Endothelial cell of umbilical vein (primary cell): ENCODE data around the gene GDA. TPM values are rescaled to one million over a fixed set of nuclear protein-coding genes. Genes with fewer than 3 reads are reported as not detected.

Source experiments
- BruUV-seq: library from RNA; stranded (reverse); fragments of 400-500 nt; replicated peaks from 2 replicates; lab custom pipeline; 2021; lab: Mats Ljungman, UMichigan
- CTCF ChIA-PET: fragments of 300-600, 350-600 bp; sonication (Branson Sonifier 250); formaldehyde crosslinking; loops from one replicate; lab custom pipeline; 2021; ENCODE audit warnings: antibody characterized with exemption, inconsistent platforms; lab: Charles Lee
- POLR2A ChIA-PET: fragments of 300-600, 350-600 bp; sonication (Branson Sonifier 250); formaldehyde crosslinking; loops from one replicate; lab custom pipeline; 2021; ENCODE audit warnings: antibody characterized with exemption, inconsistent platforms; lab: Charles Lee
- DNase-seq: peaks from one replicate; pipeline ENCODE4 v3.0.0-alpha.2; 2011; ENCODE audit warnings: low read depth, low spot score
- FAIRE-seq: peaks from 2 replicates; lab custom pipeline; 2011; peaks lifted over from hg19 to GRCh38; lab: Jason Lieb, UNC
- H2AFZ ChIP-seq: 2 replicates; pipeline ENCODE4 v1.6.0; 2012; ENCODE audit warnings: low read depth, low read length, control low read depth, inconsistent platforms
- H3K27ac ChIP-seq: 2 replicates; pipeline ENCODE4 v1.5.1; 2011; ENCODE audit warnings: low read depth, mild to moderate bottlenecking, control low read depth, low read length, moderate library complexity; ENCODE audit not compliant: insufficient read depth
- H3K27me3 ChIP-seq, 2 experiments: 2 replicates each; pipeline versions ENCODE4 v1.6.0 to v1.6.1; 2011; ENCODE audit warnings: low read length in 2 of 2, mixed read lengths in 1 of 2; ENCODE audit not compliant: control insufficient read depth in 2 of 2, insufficient read depth in 2 of 2
- H3K36me3 ChIP-seq, 2 experiments: 2 replicates in 1 of 2; 3 replicates in 1 of 2; pipeline ENCODE4 v1.5.1; 2011; ENCODE audit warnings: low read length in 2 of 2, mild to moderate bottlenecking in 1 of 2, moderate library complexity in 1 of 2; ENCODE audit not compliant: control insufficient read depth in 2 of 2, insufficient read depth in 2 of 2; ENCODE audit errors: extremely low read depth in 1 of 2
- H3K4me1 ChIP-seq: 3 replicates; pipeline ENCODE4 v1.5.1; 2011; ENCODE audit warnings: mild to moderate bottlenecking, low read length; ENCODE audit not compliant: control insufficient read depth, insufficient read depth; ENCODE audit errors: extremely low read depth
- H3K4me2 ChIP-seq: 2 replicates; pipeline ENCODE4 v1.6.1; 2011; ENCODE audit warnings: low read length, control low read depth, mixed read lengths; ENCODE audit not compliant: insufficient read depth
- H3K4me3 ChIP-seq, 3 experiments: fragments of 200-600 bp in 1 of 3; sonication (generic), shearing (Covaris generic) in 1 of 3; replicated peaks in 1 of 3; 2 replicates each; pipeline ENCODE4 v1.5.1; 2011 to 2016; ENCODE audit warnings: control low read depth in 3 of 3, low read length in 3 of 3, mild to moderate bottlenecking in 2 of 3, inconsistent platforms in 1 of 3, low read depth in 1 of 3, moderate library complexity in 1 of 3; ENCODE audit not compliant: insufficient read depth in 1 of 3
- H3K79me2 ChIP-seq: 2 replicates; pipeline ENCODE4 v1.6.0; 2012; ENCODE audit warnings: low read length, inconsistent platforms; ENCODE audit not compliant: control insufficient read depth, insufficient read depth
- H3K9ac ChIP-seq: replicated peaks from 2 replicates; pipeline ENCODE3; 2011; ENCODE audit warnings: low read length, control low read depth; ENCODE audit not compliant: insufficient read depth; ENCODE audit errors: extremely low read depth
- H3K9me1 ChIP-seq: replicated peaks from 3 replicates; pipeline ENCODE4 v1.6.0; 2011; ENCODE audit warnings: mild to moderate bottlenecking, low read length; ENCODE audit not compliant: control insufficient read depth, insufficient read depth; ENCODE audit errors: extremely low read depth
- H3K9me3 ChIP-seq: replicated peaks from 2 replicates; pipeline ENCODE4 v1.5.1; 2012; ENCODE audit warnings: low read length, inconsistent platforms; ENCODE audit not compliant: control insufficient read depth, insufficient read depth
- H4K20me1 ChIP-seq: replicated peaks from 2 replicates; pipeline ENCODE3; 2011; ENCODE audit warnings: mild to moderate bottlenecking, low read length; ENCODE audit not compliant: control insufficient read depth, insufficient read depth; ENCODE audit errors: extremely low read depth
- EZH2 ChIP-seq: IDR thresholded peaks from 2 replicates; pipeline ENCODE4 v1.6.1; 2012; ENCODE audit warnings: borderline replicate concordance, low read depth, mild to moderate bottlenecking, moderate library complexity, low read length, inconsistent platforms; ENCODE audit not compliant: severe bottlenecking
- FOS ChIP-seq: IDR thresholded peaks from 2 replicates; pipeline ENCODE4 v1.6.1; 2011; ENCODE audit warnings: mild to moderate bottlenecking, low read length, moderate library complexity, borderline replicate concordance; ENCODE audit not compliant: insufficient read depth
- GATA2 ChIP-seq: IDR thresholded peaks from 2 replicates; pipeline ENCODE4 v1.7.0; 2011; ENCODE audit warnings: low read depth, mild to moderate bottlenecking, moderate library complexity, mixed read lengths, low read length; ENCODE audit not compliant: insufficient read length, insufficient read depth
- JUN ChIP-seq: IDR thresholded peaks from 2 replicates; pipeline ENCODE4 v1.6.1; 2011; ENCODE audit warnings: borderline replicate concordance, low read depth; ENCODE audit not compliant: insufficient read length, insufficient read depth
- MYC ChIP-seq: IDR thresholded peaks from one replicate; pipeline ENCODE4 v1.6.1; 2011; ENCODE audit warnings: mild to moderate bottlenecking, low read depth, low read length
- POLR2A ChIP-seq: IDR thresholded peaks from 2 replicates; pipeline ENCODE4 v1.6.1; 2012; ENCODE audit warnings: low read depth, mild to moderate bottlenecking, control low read depth, low read length
- POLR2AphosphoS5 ChIP-seq: IDR thresholded peaks from 2 replicates; pipeline ENCODE4 v1.6.1; 2012; ENCODE audit warnings: low read depth, mild to moderate bottlenecking, control low read depth, low read length, moderate library complexity; ENCODE audit not compliant: insufficient read depth
- dilution Hi-C: fragments of 300-500 bp; cut with MboI; formaldehyde crosslinking; loops from one replicate; pipeline ENCODE4 v1.15.0; 2019; ENCODE audit warnings: low sequenced_read_pairs; ENCODE audit not compliant: extremely low pct_ligation_motif_present
- intact Hi-C: fragments of 100-400 bp; cut with micrococcal nuclease; formaldehyde crosslinking; loops from one replicate; pipeline ENCODE4 v1.10.0; 2022
- polyA plus RNA-seq, 4 experiments: library from polyadenylated mRNA; depleted of rRNA in 3 of 4; stranded (reverse) in 3 of 4; unstranded in 1 of 4; fragments of >200 nt; gene quantifications; 2 replicates each; pipeline versions ENCODE4 v1.2.1 to v1.2.3, GENCODE V29; 2011 to 2012; ENCODE audit warnings: missing spikeins in 1 of 4
- total RNA-seq: library from RNA; stranded (reverse); gene quantifications from 2 replicates; pipeline ENCODE4 v1.2.3, GENCODE V29; 2021
- TF ChIP-seq, protein P1 (sequence below), 2 donors: IDR thresholded peaks; 1 replicate in 1 of 2; 2 replicates in 1 of 2; pipeline ENCODE4 v1.5.1; 2011; ENCODE audit warnings: low read length in 2 of 2, mild to moderate bottlenecking in 2 of 2, moderate library complexity in 2 of 2, control low read depth in 1 of 2, inconsistent platforms in 1 of 2, low read depth in 1 of 2; ENCODE audit not compliant: insufficient read depth in 1 of 2; ENCODE audit errors: extremely low read depth in 1 of 2
- TF ChIP-seq, protein P2 (sequence below): IDR thresholded peaks from 2 replicates; pipeline ENCODE4 v1.6.1; 2011; ENCODE audit not compliant: insufficient read depth, insufficient read length

The GDA gene
- total and polyA plus RNA-seq, 2 donors (not counting 3 experiments of a cell fraction or from before 2014, with no cell fraction given) = not detected

DNA sequence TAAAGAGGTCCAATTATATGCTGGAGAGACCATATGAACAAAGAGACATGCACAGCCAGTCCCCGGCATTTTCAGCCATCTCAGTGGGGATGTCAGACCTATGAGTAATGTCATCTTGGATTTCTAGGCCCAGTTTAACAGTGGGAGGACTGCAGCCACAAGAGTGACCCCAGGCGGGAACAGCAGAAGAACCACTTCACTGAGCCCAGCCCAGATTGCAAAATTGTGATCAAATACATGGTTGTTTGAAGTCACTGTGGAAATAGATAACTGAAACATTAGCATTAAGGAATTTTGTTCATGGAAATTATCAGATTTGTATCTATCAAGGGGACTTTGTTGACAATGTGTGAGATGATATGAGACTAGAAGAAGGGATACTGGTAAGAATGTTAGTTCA is 46.7 kb upstream of the GDA start:
- Histone ChIP-seq H3K9me3 (no peaks in the 10 kb centered on the region), H3K27me3 (no peaks in the 10 kb centered on the region), H3K4me3 (no peak overlapping the region), H3K9ac (no peak overlapping the region), H3K27ac (no peak overlapping the region), H4K20me1 (no peaks in the 10 kb centered on the region), H3K4me2 (no peak overlapping the region), H3K79me2 (no peaks in the 10 kb centered on the region), H3K9me1 (no peaks in the 10 kb centered on the region), H3K36me3 (no peaks in the 10 kb centered on the region), H3K4me1 (no peaks in the 10 kb centered on the region), H2AFZ (no peak overlapping the region)
- CTCF ChIA-PET = no interaction called here
- FAIRE-seq (no peak), DNase-seq (no peak)
- no TSS peak for BruUV-seq
- dilution Hi-C loops = no loop called here
- intact Hi-C loops = no loop called here
- TF ChIP-seq JUN (no peak), FOS (no peak), MYC (no peak), POLR2AphosphoS5 (no peak), POLR2A (no peak), EZH2 (no peak), GATA2 (no peak)
- TF ChIP-seq, protein P1, sequence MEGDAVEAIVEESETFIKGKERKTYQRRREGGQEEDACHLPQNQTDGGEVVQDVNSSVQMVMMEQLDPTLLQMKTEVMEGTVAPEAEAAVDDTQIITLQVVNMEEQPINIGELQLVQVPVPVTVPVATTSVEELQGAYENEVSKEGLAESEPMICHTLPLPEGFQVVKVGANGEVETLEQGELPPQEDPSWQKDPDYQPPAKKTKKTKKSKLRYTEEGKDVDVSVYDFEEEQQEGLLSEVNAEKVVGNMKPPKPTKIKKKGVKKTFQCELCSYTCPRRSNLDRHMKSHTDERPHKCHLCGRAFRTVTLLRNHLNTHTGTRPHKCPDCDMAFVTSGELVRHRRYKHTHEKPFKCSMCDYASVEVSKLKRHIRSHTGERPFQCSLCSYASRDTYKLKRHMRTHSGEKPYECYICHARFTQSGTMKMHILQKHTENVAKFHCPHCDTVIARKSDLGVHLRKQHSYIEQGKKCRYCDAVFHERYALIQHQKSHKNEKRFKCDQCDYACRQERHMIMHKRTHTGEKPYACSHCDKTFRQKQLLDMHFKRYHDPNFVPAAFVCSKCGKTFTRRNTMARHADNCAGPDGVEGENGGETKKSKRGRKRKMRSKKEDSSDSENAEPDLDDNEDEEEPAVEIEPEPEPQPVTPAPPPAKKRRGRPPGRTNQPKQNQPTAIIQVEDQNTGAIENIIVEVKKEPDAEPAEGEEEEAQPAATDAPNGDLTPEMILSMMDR (IDR thresholded peaks at IDR 0.05; ENCODE audit: extremely low read depth in 1 of 2, insufficient read depth in 1 of 2, low read depth in 1 of 2, low read length in 2 of 2) = no peak
- TF ChIP-seq, protein P2, sequence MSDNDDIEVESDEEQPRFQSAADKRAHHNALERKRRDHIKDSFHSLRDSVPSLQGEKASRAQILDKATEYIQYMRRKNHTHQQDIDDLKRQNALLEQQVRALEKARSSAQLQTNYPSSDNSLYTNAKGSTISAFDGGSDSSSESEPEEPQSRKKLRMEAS = no peak
- POLR2A ChIA-PET = no interaction called here
